Central memory CD8-positive, alpha-beta T cell (primary cell): ENCODE measurements around the gene INSR.

Experiments
- ATAC-seq: fragments of 150-1000 bp; cut with Tn5 transposase; replicated peaks from 2 replicates; pipeline ENCODE4 v1.10.0; 2022; ENCODE audit warnings: mild to moderate bottlenecking, moderate FRiP score, moderate number of reproducible peaks; ENCODE audit not compliant: poor library complexity, severe bottlenecking; ENCODE audit errors: extremely low read depth
- DNase-seq, 2 donors: peaks; one replicate each; pipeline ENCODE4 v3.0.0; 2021; ENCODE audit warnings: low spot score in 2 of 2
- H3K27ac Mint-ChIP-seq: one replicate; pipeline ENCODE4 v1.8.0; 2022; ENCODE audit warnings: low read depth, mild to moderate bottlenecking, moderate library complexity, mixed read lengths
- H3K27me3 Mint-ChIP-seq: one replicate; pipeline ENCODE4 v1.8.0; 2022; ENCODE audit warnings: mixed read lengths
- H3K36me3 Mint-ChIP-seq: one replicate; pipeline ENCODE4 v1.8.0; 2022; ENCODE audit warnings: mild to moderate bottlenecking, moderate library complexity, mixed read lengths; ENCODE audit not compliant: insufficient read depth
- H3K4me1 Mint-ChIP-seq: one replicate; pipeline ENCODE4 v1.8.0; 2022; ENCODE audit warnings: mixed read lengths
- H3K4me3 Mint-ChIP-seq: one replicate; pipeline ENCODE4 v1.8.0; 2022; ENCODE audit warnings: mild to moderate bottlenecking, moderate library complexity, mixed read lengths
- H3K9me3 Mint-ChIP-seq: one replicate; pipeline ENCODE4 v1.8.0; 2022; ENCODE audit warnings: mixed read lengths

The INSR gene

DNA sequence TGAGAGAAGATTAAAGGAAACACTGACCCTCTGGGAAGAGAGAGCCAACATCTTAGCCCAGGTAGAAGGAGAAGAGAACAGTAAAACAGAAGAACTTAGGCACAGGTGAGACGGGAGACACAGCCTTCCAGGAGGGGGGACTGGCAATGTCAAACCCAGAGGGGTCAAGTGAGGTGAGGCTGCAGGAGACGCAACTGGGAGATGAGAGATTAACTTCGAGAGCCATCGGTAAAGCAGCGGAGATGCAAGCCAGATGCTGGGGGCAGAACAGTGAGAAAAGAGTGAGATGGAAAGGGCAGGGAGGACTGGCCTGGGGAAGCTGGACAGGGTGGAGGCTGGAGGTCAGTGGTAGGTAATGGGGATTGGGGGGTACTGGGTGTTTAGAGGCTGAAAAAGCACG, 5.2 kb downstream of the INSR start:
- H3K27ac Mint-ChIP-seq: no peak overlapping the region
- peaks cover 30% of the 10 kb centered on the region for H3K27me3 Mint-ChIP-seq
- H3K9me3 Mint-ChIP-seq: no peaks in the 10 kb centered on the region
- no peaks in the 10 kb centered on the region for H3K4me1 Mint-ChIP-seq
- H3K4me3 Mint-ChIP-seq: no peak overlapping the region
- DNase-seq: no peak
- ATAC-seq: no peak
- no peaks in the 10 kb centered on the region for H3K36me3 Mint-ChIP-seq

DNA sequence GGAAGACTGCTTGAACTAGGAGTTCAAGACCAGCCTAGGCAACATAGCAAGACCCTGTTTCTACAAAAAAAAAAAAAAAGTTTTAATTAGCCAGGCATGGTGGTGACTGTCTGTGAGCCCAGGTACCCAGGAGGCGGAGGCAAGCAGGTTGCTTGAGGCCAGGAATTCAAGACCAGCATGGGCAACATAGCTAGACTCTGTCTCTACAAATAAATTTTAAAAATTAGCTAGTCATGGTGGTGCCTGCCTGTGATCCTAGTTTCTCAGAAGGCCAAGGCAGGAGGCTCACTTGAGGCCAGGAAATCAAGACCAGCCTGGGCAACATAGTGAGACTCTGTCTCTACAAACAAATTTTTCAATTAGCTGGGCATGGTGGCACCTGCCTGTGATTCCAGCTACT, 6.1 kb downstream of the INSR start:
- ATAC-seq: no peak

DNA sequence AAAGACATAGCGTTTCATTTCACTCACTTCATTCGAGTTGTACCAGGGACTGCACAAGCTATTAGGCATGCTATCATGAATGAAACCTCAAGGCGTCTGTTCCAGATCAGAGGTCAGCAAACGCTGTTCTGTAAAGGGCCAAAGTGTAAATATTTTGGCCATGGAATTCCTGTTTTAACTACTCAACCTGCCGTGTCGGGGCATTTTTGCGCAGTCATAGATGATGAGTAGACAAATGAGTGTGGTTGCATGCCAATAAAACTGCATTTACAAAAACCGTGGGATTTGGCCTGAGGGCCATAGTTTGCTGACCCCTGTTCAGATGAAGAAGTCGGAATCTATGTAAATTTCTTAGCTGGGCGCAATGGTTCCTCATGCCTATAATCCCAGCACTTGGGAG, 6.5 kb downstream of the INSR start:
- Mint-ChIP-seq H3K27ac (no peak overlapping the region), H3K4me3 (no peak overlapping the region), H3K9me3 (no peaks in the 10 kb centered on the region), H3K36me3 (no peaks in the 10 kb centered on the region), H3K27me3 (peaks cover 25% of the 10 kb centered on the region), H3K4me1 (no peaks in the 10 kb centered on the region)
- ATAC-seq (no peak), DNase-seq (no peak)

More for the DNA sequence above, 6.1 kb downstream of the INSR start:
- H3K9me3 Mint-ChIP-seq: no peaks in the 10 kb centered on the region
- peaks cover 29% of the 10 kb centered on the region for H3K27me3 Mint-ChIP-seq
- no peaks in the 10 kb centered on the region for H3K36me3 Mint-ChIP-seq
- H3K4me1 Mint-ChIP-seq: no peaks in the 10 kb centered on the region
- DNase-seq: no peak
- H3K27ac Mint-ChIP-seq: no peak overlapping the region
- H3K4me3 Mint-ChIP-seq: no peak overlapping the region

DNA sequence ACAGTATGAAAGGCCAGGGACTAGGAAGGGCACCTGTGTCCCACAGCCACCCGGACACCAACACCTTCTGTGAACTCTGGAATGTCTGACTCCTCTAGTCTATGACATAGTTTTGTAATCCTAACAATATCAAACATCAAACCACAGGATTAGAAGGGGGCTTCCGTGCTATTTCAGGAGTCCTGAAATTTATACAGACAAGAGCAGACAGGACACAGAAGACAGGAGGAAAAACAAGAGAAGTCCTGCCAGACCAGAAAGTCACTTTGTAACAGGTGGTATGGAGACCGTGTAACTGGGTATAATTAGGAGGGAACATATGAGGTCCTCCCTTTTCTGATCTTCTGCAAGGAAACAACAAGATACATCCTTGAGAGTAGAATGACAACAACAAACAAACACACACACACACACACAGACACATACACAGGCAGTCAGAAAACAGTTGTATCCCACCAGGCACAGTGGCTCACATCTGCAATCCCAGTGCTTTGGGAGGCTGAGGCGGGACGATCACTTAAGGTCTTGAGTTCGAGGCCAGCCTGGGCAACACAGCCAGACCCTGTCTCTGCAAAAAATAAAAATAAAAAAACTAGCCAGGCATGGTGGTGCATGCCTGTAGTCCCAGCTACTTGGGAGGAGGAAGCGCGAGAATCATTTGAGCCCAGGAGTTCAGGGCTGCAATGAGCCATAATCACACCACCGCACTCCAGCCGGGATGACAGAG, 13.1 kb downstream of the INSR start:
- Mint-ChIP-seq H3K27ac (no peak overlapping the region), H3K27me3 (peaks cover 9% of the 10 kb centered on the region), H3K4me3 (no peak overlapping the region), H3K36me3 (no peaks in the 10 kb centered on the region), H3K4me1 (no peaks in the 10 kb centered on the region), H3K9me3 (no peaks in the 10 kb centered on the region)
- DNase-seq (no peak), ATAC-seq (no peak)

DNA sequence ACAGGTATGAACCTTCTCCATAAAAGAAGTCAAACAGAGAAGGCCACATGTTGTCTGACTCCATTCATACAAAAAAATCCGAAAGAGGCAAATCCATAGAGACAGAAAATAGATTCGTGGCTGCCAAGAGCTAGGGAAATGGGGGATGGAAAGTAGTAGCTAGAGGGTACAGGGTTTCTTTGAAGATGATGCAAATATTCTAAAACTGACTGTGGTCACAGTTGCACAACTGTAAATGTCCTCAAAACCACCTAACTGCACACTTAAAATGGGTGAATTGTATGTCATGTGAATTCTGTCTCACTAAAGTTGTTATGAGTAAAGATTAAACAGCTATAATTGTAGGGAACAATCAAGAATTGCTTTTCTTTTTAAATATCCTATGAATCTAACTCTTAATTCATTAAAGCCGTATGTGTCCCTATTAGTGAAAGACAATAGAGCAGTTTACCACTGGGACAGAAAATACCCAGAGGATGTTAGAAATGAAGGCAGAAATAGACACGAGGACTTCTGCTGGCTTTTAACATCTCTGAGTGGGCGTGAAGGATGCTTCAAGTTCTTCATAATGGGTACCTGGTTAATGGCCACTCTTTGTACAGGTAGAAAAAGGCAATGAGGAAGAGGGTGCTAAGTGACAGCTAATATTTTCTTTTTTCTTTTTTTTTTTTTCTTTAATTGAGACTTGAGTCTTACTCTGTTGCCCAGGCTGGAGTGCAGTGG, 21.2 kb downstream of the INSR start:
- Mint-ChIP-seq H3K4me3 (no peak overlapping the region), H3K9me3 (no peaks in the 10 kb centered on the region), H3K27me3 (peaks cover 8% of the 10 kb centered on the region), H3K4me1 (no peaks in the 10 kb centered on the region), H3K27ac (no peak overlapping the region), H3K36me3 (peaks cover 2% of the 10 kb centered on the region)
- ATAC-seq (no peak), DNase-seq (no peak)

DNA sequence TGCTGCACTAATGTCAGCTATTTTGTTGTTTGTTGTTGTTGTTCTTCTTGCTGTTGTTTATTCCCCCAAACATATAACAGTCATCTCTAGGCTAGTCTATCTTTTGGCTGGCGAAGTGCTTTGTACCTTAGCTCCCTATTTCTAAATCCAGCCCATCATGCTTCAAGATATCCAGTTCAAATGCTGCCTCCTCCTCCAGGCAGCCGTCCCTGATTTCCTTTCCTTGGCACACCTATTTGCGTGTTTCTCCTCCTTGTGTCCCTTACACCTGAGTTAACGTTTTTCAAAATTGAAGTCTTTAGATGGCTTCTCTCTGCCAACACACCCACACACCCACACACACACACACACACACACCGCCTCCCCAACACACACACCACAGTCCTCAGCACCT, 25.5 kb downstream of the INSR start:
- ATAC-seq (no peak), DNase-seq (no peak)
- H3K4me1 Mint-ChIP-seq: no peaks in the 10 kb centered on the region
- H3K4me3 Mint-ChIP-seq: no peak overlapping the region
- no peak overlapping the region for H3K27ac Mint-ChIP-seq
- peaks cover 19% of the 10 kb centered on the region for H3K27me3 Mint-ChIP-seq
- no peaks in the 10 kb centered on the region for H3K9me3 Mint-ChIP-seq
- H3K36me3 Mint-ChIP-seq: peaks cover 2% of the 10 kb centered on the region

DNA sequence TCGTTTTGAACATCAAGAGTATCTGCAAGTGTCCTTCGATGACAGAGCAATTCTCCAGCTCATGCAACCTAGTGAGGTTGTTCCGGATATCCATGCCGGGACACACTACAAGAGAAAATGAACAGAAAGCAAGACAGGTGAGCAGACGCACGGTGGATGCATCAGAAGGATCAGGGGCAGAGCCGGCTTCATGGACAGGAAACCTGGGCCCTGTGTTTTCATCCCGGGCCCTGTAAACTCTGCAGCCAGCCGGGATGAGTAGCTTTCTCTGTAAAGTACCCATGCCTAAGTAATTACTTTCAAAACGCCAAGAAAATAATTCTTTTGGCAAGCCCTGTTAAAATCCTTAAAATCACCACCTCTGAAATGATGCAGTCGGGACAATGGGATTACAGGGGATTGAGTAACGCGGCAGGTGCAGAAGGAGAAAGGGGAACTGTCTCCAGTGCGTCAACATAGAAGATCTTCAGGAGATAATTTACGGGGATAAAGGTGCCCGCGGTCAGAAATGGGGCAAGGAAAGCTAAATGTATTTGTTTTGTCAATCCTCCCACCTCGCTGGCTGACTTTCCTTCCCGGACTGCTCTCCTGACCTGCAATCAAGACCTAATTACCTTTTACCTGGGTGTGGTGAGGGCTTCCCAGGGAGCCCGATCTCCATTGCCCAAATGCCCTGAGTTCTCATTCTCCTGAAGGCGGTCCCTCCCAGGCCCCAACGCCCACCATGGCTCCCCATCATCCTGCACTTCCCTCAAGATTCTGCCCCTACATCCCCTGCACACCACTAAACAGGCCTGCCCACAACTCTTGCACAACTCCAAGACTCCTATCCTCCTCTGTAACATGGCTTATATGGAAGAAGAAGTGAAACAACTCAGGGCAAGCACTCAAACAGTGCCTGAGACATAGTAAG, 26.2 kb downstream of the INSR start:
- no peaks in the 10 kb centered on the region for H3K4me1 Mint-ChIP-seq
- H3K4me3 Mint-ChIP-seq: no peak overlapping the region
- DNase-seq (no peak), ATAC-seq (no peak)
- H3K36me3 Mint-ChIP-seq: no peaks in the 10 kb centered on the region
- no peak overlapping the region for H3K27ac Mint-ChIP-seq
- no peaks in the 10 kb centered on the region for H3K9me3 Mint-ChIP-seq
- peaks cover 19% of the 10 kb centered on the region for H3K27me3 Mint-ChIP-seq

DNA sequence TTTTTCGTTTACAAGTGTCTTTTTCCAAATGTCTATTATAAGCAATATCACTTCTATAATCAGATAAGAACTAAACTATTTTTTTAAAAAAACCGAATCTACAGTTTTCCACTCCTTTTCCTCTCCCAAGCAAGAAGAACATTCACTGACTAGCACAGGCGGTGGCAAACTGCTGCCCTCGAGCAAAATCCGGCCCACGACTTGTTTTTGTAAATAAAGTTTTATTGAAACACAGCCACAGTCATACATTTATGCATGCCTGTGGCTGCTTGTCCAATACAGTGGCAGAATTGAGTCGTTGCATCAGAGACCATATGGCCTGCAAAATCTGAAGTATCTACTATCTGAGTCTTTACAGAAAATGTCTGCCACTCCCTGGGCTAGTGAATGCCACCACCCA, 27.4 kb downstream of the INSR start:
- H3K4me1 Mint-ChIP-seq: no peaks in the 10 kb centered on the region
- no peaks in the 10 kb centered on the region for H3K36me3 Mint-ChIP-seq
- H3K27ac Mint-ChIP-seq: no peak overlapping the region
- DNase-seq (no peak), ATAC-seq (no peak)
- peaks cover 28% of the 10 kb centered on the region for H3K27me3 Mint-ChIP-seq
- H3K9me3 Mint-ChIP-seq: no peaks in the 10 kb centered on the region
- no peak overlapping the region for H3K4me3 Mint-ChIP-seq

DNA sequence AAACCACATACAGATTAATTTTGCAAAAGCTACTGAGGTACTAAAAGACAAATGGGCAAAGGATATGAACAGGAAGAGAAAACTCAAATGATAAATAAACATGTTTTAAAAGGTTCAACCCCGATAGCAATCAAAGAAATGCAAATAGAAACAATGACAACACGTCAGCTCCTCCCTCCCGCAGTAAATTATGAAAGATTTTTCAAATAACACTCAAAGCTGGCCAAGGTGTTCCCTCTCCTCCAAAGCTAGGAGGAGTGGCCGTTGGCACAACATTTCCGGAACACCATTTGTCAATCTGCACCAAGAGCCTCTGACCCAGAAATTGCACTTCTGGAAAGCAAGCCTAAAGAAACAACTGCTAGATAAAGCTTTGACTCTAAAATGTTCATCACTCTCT, 28.3 kb downstream of the INSR start:
- no peaks in the 10 kb centered on the region for H3K4me1 Mint-ChIP-seq
- no peaks in the 10 kb centered on the region for H3K9me3 Mint-ChIP-seq
- DNase-seq: no peak
- no peak overlapping the region for H3K4me3 Mint-ChIP-seq
- ATAC-seq: no peak
- H3K27me3 Mint-ChIP-seq: peaks cover 36% of the 10 kb centered on the region
- no peaks in the 10 kb centered on the region for H3K36me3 Mint-ChIP-seq
- no peak overlapping the region for H3K27ac Mint-ChIP-seq

DNA sequence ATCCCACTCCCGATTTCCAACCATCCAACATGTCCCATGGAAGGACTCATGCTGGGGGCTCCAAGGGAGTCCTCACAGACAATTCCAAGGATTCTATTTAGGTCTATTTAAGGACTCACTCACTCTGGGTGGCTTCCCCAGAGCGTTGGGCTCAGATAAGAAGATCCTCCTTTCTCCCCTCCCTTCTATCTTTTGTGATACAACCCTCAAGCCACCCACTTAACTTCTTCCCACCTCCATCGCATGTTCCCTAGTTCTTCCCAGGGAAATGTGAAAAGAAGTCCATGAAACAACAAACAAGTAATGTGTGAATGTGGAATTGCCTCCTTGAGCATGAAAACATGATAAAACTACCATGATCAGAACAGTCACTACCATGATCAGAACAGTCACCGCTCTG, 29.4 kb downstream of the INSR start:
- DNase-seq (no peak), ATAC-seq (no peak)
- Mint-ChIP-seq H3K27me3 (peaks cover 39% of the 10 kb centered on the region), H3K9me3 (no peaks in the 10 kb centered on the region), H3K27ac (no peak overlapping the region), H3K36me3 (no peaks in the 10 kb centered on the region), H3K4me3 (no peak overlapping the region), H3K4me1 (no peaks in the 10 kb centered on the region)

DNA sequence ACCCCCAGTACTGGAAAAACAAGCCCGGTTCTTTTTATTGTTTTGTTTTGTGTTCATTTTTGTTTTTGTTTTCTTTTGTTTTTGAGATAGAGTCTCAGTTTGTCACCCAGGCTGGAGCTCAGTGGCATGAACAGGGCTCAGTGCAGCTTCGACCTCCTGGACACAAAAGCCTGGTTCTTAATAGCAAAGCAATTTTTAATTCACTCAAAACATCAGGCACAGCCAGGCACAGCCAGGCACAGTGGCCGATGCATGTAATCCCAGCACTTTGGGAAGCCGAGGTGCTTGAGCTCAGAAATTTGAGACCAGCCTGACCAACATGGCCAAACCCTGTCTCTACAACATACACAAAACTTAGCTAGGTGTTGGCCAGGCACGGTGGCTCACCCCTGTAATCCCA, 30.7 kb downstream of the INSR start:
- DNase-seq: no peak
- H3K9me3 Mint-ChIP-seq: no peaks in the 10 kb centered on the region
- H3K4me3 Mint-ChIP-seq: no peak overlapping the region
- H3K4me1 Mint-ChIP-seq: no peaks in the 10 kb centered on the region
- no peak for ATAC-seq
- no peaks in the 10 kb centered on the region for H3K36me3 Mint-ChIP-seq
- no peak overlapping the region for H3K27ac Mint-ChIP-seq
- H3K27me3 Mint-ChIP-seq: peaks cover 36% of the 10 kb centered on the region

DNA sequence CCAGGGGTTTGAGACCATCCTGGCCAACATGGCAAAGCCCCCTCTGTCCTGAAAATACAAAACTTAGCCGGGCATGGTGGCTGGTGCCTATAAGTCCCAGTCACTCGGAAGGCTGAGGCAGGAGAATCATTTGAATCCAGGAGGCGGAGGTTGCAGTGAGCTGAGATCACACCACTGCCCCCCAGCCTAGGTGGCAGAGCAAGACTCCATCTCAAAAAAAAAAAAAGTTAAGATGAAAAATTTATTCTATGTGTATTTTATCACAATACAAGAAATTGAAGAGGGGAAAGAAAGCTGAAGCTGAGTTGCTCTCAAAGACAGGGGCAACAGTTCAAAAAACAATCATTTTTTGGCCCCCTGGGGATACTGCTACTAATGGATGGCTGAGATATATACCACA, 31.1 kb downstream of the INSR start:
- Mint-ChIP-seq H3K9me3 (no peaks in the 10 kb centered on the region), H3K4me1 (no peaks in the 10 kb centered on the region), H3K4me3 (no peak overlapping the region), H3K27ac (no peak overlapping the region), H3K36me3 (no peaks in the 10 kb centered on the region), H3K27me3 (peaks cover 31% of the 10 kb centered on the region)
- DNase-seq (no peak), ATAC-seq (no peak)
